HG03060 (cell line): ENCODE results near the gene GJB4.
"Not testable (repeated sequence)": the region's sequence is repeated elsewhere in the genome, so short reads cannot be mapped to it uniquely, and the experiment has no call there.

Source experiments
- ATAC-seq: cut with Tn5 transposase; IDR thresholded peaks from one replicate; pipeline ENCODE4 v1.9.1; 2021; ENCODE audit warnings: low read depth, moderate number of reproducible peaks; ENCODE audit not compliant: unreplicated experiment

The GJB4 gene

GRCh38 chr1:34794001-34794789 lies 34.7 kb downstream of the GJB4 start:
- ATAC-seq: no peak

DNA sequence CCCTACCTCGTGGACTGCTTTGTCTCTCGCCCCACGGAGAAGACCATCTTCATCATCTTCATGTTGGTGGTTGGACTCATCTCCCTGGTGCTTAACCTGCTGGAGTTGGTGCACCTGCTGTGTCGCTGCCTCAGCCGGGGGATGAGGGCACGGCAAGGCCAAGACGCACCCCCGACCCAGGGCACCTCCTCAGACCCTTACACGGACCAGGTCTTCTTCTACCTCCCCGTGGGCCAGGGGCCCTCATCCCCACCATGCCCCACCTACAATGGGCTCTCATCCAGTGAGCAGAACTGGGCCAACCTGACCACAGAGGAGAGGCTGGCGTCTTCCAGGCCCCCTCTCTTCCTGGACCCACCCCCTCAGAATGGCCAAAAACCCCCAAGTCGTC lies 35.2 kb downstream of the GJB4 start:
- ATAC-seq: no peak

- ATAC-seq: no peak
Observed at GRCh38 chr1:34795916-34796315, 36.4 kb downstream of the GJB4 start.

GRCh38 chr1:34796990-34797389 lies 37.5 kb downstream of the GJB4 start:
- no peak for ATAC-seq

DNA sequence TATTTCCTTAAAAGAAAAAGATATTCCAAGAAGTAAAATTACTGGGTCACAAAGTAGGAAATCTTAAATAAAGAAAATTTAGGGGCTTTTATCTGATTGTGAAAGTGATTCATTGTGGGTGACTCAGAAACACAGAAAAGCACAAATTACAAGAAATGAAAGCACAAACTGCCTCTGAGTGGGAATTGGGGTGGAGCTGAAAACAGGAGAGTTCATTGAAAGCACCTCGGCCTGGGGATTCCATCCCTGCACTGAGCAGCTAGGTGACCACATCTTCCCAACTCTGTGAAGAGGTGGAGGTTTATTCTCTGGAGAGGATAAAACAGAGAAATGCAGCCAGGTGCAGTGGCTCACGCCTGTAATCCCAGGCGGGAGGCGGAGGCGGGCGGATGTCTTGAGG lies 40.7 kb downstream of the GJB4 start:
- no peak for ATAC-seq

DNA sequence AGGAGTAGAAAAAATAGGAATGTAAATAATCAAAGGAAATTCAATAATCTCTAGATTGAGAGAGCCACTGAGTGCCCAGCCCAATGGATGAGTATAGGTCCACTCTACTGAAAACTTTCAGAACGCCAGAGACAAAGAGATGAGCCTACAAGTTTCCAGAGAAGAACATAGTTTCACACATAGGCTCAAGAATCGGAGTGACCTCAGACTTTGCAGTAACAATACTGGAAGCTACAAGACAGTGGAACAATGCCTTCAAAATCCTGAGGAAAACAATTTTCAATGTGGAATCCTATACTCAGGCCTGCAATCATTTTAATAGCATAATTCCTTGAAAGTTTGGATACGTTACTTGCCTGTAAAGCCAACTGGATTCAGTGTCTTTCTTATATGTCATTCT lies 44.2 kb downstream of the GJB4 start:
- ATAC-seq: no peak

GRCh38 chr1:34806396-34806795 lies 46.9 kb downstream of the GJB4 start:
- no peak for ATAC-seq

GRCh38 chr1:34808051-34808810 lies 48.7 kb downstream of the GJB4 start:
- ATAC-seq: no peak

DNA sequence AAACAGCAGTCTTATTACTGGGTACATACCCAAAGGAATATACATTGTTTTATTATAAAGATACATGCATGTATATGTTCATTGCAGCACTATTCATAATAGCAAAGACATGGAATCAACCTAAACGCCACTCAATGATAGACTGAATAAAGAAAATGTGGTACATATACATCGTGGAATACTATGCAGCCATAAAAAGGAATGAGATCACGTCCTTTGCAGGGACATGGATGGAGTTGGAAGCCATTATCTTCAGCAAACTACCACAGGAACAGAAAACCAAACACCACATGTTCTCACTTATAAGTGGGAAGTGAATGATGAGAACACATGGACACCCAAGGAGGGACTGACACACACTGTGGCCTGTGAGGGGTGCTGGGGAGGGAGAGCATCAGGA lies 51.2 kb downstream of the GJB4 start:
- not testable (repeated sequence) for ATAC-seq
